Mammary epithelial cell (primary cell): ENCODE results near the gene RGS19.

Source experiments
- CTCF ChIP-seq, 2 donors: IDR thresholded peaks in 1 of 2; conservative IDR thresholded peaks in 1 of 2; 2 replicates each; pipeline ENCODE4 v1.5.1; 2011 to 2012; ENCODE audit warnings: inconsistent platforms in 2 of 2, low read length in 2 of 2, mild to moderate bottlenecking in 2 of 2, control low read depth in 1 of 2, low read depth in 1 of 2; ENCODE audit not compliant: insufficient read depth in 1 of 2; ENCODE audit errors: extremely low read depth in 1 of 2
- EZH2 ChIP-seq: IDR thresholded peaks from 2 replicates; pipeline ENCODE4 v1.6.1; 2012; ENCODE audit warnings: low read length, inconsistent platforms, borderline replicate concordance

GRCh38 chr20:64057628-64058498, 21.5 kb downstream of the RGS19 start:
- TF ChIP-seq CTCF (conservative IDR thresholded peaks at IDR 0.05 in 1 of 2, IDR thresholded peaks at IDR 0.05 in 1 of 2; ENCODE audit: extremely low read depth in 1 of 2, insufficient read depth in 1 of 2, low read depth in 1 of 2, low read length in 2 of 2) (peak; percentile 73 to 89), EZH2 (no peak)
